Measurements from ENCODE around the gene WDR33. TPM values are rescaled to one million over a fixed set of nuclear protein-coding genes. Genes with fewer than 3 reads are reported as not detected.
"Not testable (repeated sequence)": the region's sequence is repeated elsewhere in the genome, so short reads cannot be mapped to it uniquely, and the experiment has no call there.

The WDR33 gene
- total RNA-seq, 1 donor = 35.4 TPM

DNA sequence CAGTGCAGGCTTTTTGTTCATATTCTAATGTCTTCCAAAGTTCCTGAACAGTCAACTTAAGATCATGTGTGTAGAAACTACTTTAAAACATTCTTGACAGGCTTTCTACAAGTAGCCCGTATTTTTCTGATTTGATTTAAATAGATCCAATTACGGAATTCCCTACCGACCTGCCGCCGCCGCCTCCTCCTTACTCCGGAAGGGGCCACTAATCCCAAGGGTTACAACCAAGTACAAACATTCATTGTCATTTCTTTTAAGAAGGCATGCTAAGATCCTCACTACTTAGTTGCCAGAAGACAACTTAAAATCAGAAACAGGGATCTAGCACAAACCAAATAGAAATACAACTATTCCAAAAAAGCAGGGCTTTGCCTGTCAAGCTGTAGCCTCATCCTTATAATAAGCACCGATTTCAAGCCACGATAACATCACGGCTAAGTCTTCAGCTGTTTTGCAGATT is 784 bp downstream of the WDR33 start:
- peak overlapping the region; percentile 97 for H3K4me3 ChIP-seq (ENCODE audit: low read depth, low read length)
- DNase-seq (ENCODE audit: low read depth) = peak; percentile 51
- TF ChIP-seq, protein P1, sequence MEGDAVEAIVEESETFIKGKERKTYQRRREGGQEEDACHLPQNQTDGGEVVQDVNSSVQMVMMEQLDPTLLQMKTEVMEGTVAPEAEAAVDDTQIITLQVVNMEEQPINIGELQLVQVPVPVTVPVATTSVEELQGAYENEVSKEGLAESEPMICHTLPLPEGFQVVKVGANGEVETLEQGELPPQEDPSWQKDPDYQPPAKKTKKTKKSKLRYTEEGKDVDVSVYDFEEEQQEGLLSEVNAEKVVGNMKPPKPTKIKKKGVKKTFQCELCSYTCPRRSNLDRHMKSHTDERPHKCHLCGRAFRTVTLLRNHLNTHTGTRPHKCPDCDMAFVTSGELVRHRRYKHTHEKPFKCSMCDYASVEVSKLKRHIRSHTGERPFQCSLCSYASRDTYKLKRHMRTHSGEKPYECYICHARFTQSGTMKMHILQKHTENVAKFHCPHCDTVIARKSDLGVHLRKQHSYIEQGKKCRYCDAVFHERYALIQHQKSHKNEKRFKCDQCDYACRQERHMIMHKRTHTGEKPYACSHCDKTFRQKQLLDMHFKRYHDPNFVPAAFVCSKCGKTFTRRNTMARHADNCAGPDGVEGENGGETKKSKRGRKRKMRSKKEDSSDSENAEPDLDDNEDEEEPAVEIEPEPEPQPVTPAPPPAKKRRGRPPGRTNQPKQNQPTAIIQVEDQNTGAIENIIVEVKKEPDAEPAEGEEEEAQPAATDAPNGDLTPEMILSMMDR (IDR thresholded peaks at IDR 0.05; ENCODE audit: insufficient read depth, low read depth, low read length) = no peak

DNA sequence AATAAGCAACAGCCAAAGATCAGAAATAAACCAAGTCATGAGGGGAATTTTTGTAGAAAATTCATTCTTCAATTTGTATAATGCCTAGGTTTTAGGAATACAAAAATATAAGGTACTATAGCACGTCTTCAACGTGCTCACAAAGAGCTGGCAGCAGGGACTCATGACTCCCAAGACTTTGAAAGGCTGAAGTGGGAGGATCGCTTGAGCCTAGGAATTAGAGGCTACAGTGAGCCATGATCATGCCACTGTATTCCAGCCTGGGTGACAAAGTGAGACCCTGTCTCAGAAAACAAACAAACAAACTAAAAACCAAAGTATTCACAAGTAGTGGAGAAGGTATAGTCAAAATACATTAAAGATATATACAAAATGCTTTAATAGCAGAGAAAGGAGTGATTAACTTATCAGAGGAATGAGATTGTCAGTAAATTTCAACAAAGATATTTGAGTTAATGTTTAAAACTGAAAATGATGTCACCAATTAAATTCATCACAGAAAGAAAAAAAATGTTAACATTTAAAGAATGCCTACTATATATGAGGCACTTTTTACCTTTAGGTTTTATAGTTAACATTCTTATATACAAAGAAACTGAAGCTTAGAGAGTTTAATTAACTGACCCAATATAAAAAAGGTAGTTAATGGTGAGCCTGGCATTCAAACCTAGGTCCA is 3.2 kb downstream of the WDR33 start:
- TF ChIP-seq, protein P1 (IDR thresholded peaks at IDR 0.05; ENCODE audit: insufficient read depth, low read depth, low read length) = no peak
- no peak for DNase-seq (ENCODE audit: low read depth)

DNA sequence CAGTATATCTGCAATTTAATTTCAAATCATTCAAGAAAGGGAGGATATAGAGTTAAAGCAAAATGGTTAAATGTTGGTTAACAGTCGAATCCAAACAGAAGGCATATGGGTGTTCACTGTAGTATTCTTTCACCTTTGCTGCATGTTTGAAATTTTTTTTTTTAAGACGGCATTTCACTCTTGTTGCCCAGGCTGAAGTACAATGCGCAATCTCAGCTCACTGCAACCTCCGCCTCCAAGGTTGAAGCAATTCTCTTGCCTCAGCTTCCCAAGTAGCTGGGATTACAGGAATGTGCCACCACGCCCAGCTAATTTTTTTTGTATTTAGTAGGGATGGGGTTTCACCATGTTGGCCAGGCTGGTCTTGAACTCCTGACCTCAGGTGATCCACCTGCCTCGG is 4.1 kb downstream of the WDR33 start:
- not testable (repeated sequence) for DNase-seq (ENCODE audit: low read depth); H3K4me3 ChIP-seq (ENCODE audit: low read depth, low read length)

More for the DNA sequence above, 3.2 kb downstream of the WDR33 start:
- no peak overlapping the region for H3K4me3 ChIP-seq (ENCODE audit: low read depth, low read length)

- TF ChIP-seq, protein P1 (IDR thresholded peaks at IDR 0.05; ENCODE audit: insufficient read depth, low read depth, low read length) = no peak
- no peak overlapping the region for H3K4me3 ChIP-seq (ENCODE audit: low read depth, low read length)
- DNase-seq (ENCODE audit: low read depth) = no peak
Measured at GRCh38 chr2:127805491-127805890, 5.5 kb downstream of the WDR33 start.

- DNase-seq (ENCODE audit: low read depth) = no peak
- TF ChIP-seq, protein P1 (IDR thresholded peaks at IDR 0.05; ENCODE audit: insufficient read depth, low read depth, low read length) = no peak
- no peak overlapping the region for H3K4me3 ChIP-seq (ENCODE audit: low read depth, low read length)
Measured at GRCh38 chr2:127799926-127800325, 11.0 kb downstream of the WDR33 start.

DNA sequence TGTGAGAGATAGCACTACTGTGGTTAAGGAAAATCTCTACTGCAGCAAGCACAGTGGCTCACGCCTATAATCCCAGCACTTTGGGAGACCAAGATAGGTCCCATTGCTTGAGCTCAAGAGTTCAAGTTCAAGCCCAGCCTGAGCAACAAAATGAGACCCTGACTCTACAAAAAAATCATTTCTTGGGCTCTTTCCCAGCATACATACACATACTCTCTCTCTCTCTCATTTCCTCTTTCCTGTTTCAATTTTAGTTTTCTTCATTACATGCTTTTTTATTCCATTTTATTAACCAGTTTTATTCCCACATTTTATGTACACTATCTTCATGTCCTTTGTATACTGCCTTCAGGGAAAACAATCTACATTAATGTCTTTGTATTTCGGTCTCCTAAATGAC is 14.6 kb downstream of the WDR33 start:
- no peak for DNase-seq (ENCODE audit: low read depth)
- TF ChIP-seq, protein P1 (IDR thresholded peaks at IDR 0.05; ENCODE audit: insufficient read depth, low read depth, low read length) = no peak

DNA sequence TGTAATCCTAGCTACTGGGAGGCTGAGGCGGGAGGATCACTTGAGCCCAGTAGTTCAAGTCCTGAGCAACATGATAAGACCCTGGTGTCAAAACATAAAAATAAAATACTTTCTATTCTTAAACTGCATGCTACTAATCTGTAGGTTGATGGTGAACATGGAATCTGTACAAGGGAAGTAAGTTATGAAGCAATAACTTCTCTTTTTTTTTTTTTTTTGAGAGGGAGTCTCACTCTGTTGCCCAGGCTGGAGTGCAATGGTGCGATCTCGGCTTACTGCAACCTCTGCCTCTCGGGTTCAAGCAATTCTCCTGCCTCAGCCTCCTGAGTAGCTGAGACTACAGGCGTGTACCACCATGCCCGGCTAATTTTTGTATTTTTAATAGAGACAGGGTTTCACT is 16.1 kb downstream of the WDR33 start:
- not testable (repeated sequence) for H3K4me3 ChIP-seq (ENCODE audit: low read depth, low read length); DNase-seq (ENCODE audit: low read depth)

More for the DNA sequence above, 14.6 kb downstream of the WDR33 start:
- H3K4me3 ChIP-seq (ENCODE audit: low read depth, low read length) = no peak overlapping the region

DNA sequence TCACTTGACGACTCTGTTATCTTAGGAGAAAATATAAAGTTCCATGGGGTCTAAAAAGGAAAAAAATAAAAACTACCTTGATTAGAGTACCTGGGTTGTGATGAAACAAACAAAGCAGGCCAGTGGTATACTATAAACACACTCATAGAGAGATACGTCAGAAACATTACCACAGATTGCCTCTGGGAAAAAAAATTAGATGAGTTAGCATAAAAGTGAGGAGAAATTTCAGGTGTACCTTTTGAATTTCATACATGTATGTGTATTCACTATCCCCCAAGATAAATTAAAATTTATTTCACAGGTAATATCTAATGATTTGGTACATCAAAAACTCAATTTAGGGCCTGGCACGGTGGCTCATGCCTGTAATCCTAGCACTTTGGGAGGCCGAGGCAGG is 18.2 kb downstream of the WDR33 start:
- DNase-seq (ENCODE audit: low read depth) = no peak
- TF ChIP-seq, protein P1 (IDR thresholded peaks at IDR 0.05; ENCODE audit: insufficient read depth, low read depth, low read length) = no peak
- no peak overlapping the region for H3K4me3 ChIP-seq (ENCODE audit: low read depth, low read length)

Measured in fibroblast of villous mesenchyme (primary cell).